T-cell (primary cell): ENCODE data around the gene CCDC30. TPM values are rescaled to one million over a fixed set of nuclear protein-coding genes. Genes with fewer than 3 reads are reported as not detected.

Experiments
- ATAC-seq, 4 experiments: fragments of 200-7000 bp in 3 of 4; fragments of 150-1000 bp in 1 of 4; cut with Tn5 transposase; replicated peaks in 1 of 4; 1 replicate in 3 of 4; 2 replicates in 1 of 4; pipeline ENCODE4 v1.10.0; 2021; ENCODE audit warnings: moderate library complexity in 3 of 4, mild to moderate bottlenecking in 2 of 4, moderate number of reproducible peaks in 1 of 4
- CTCF ChIA-PET, 2 donors: fragments of 300-600 bp; sonication (Branson Sonifier 250); formaldehyde crosslinking; loops; one replicate each; lab custom pipeline; 2022; ENCODE audit warnings: antibody characterized with exemption in 2 of 2; lab: Charles Lee
- POLR2A ChIA-PET, 2 donors: fragments of 300-600 bp; sonication (Branson Sonifier 250); formaldehyde crosslinking; loops; one replicate each; lab custom pipeline; 2022; ENCODE audit warnings: antibody characterized with exemption in 2 of 2; lab: Charles Lee
- DNase-seq, 35 experiments: peaks; one replicate each; pipeline versions ENCODE4 v3.0.0 to v3.0.0-alpha.2; 2013 to 2023
- H3K27ac ChIP-seq: one replicate; pipeline ENCODE4 v1.5.1; 2013; ENCODE audit warnings: low read length
- H3K27me3 ChIP-seq, 2 experiments: replicated peaks in 1 of 2; 1 replicate in 1 of 2; 2 replicates in 1 of 2; pipeline versions ENCODE4 v1.6.1 to v1.7.0; 2013; ENCODE audit warnings: low read length in 1 of 2, mixed read lengths in 1 of 2; ENCODE audit not compliant: control insufficient read depth in 2 of 2, insufficient read depth in 2 of 2; ENCODE audit errors: extremely low read depth in 1 of 2
- H3K36me3 ChIP-seq, 2 donors: 1 replicate in 1 of 2; 2 replicates in 1 of 2; pipeline versions ENCODE4 v1.6.1 to v1.7.0; 2013; ENCODE audit warnings: low read length in 1 of 2; ENCODE audit not compliant: control insufficient read depth in 2 of 2, insufficient read depth in 1 of 2; ENCODE audit errors: extremely low read depth in 1 of 2
- H3K4me1 ChIP-seq, 2 experiments: 1 replicate in 1 of 2; 2 replicates in 1 of 2; pipeline versions ENCODE4 v1.6.1 to v1.7.0; 2013; ENCODE audit warnings: low read length in 2 of 2, mixed read lengths in 1 of 2; ENCODE audit not compliant: insufficient read depth in 2 of 2, control insufficient read depth in 1 of 2; ENCODE audit errors: extremely low read depth in 1 of 2
- H3K4me3 ChIP-seq, 2 donors: 1 replicate in 1 of 2; 2 replicates in 1 of 2; pipeline versions ENCODE4 v1.5.1 to v1.7.0; 2013; ENCODE audit warnings: mild to moderate bottlenecking in 2 of 2, low read length in 1 of 2, moderate library complexity in 1 of 2; ENCODE audit not compliant: control insufficient read depth in 1 of 2; ENCODE audit errors: extremely low read depth in 1 of 2
- H3K9me3 ChIP-seq: 2 replicates; pipeline ENCODE4 v1.7.0; 2013
- H3K27ac Mint-ChIP-seq, 2 donors: one replicate each; pipeline ENCODE4 v1.8.0; 2020 to 2021; ENCODE audit warnings: mild to moderate bottlenecking in 2 of 2, mixed read lengths in 2 of 2
- H3K27me3 Mint-ChIP-seq, 2 donors: one replicate each; pipeline ENCODE4 v1.8.0; 2021 to 2022; ENCODE audit warnings: mixed read lengths in 2 of 2
- H3K36me3 Mint-ChIP-seq: one replicate; pipeline ENCODE4 v1.8.0; 2021; ENCODE audit warnings: mixed read lengths
- H3K4me1 Mint-ChIP-seq, 3 donors: one replicate each; pipeline ENCODE4 v1.8.0; 2020 to 2022; ENCODE audit warnings: mixed read lengths in 3 of 3, mild to moderate bottlenecking in 1 of 3
- H3K4me3 Mint-ChIP-seq, 3 donors: one replicate each; pipeline ENCODE4 v1.8.0; 2020 to 2022; ENCODE audit warnings: mild to moderate bottlenecking in 3 of 3, mixed read lengths in 3 of 3, moderate library complexity in 3 of 3
- H3K9me3 Mint-ChIP-seq, 3 donors: one replicate each; pipeline ENCODE4 v1.8.0; 2020 to 2022; ENCODE audit warnings: mixed read lengths in 3 of 3
- WGBS: methylation state at CpG from one replicate; pipeline ENCODE4 v1.1.5; 2013; ENCODE audit warnings: missing lambda C conversion rate; ENCODE audit not compliant: insufficient coverage; 5-methylcytosine and 5-hydroxymethylcytosine counted together
- total RNA-seq, 35 experiments: library from RNA in 6 of 35; stranded (reverse) in 6 of 35; fragments of 120-200 nt in 1 of 35; gene quantifications; one replicate each; pipeline versions ENCODE4 v1.2.1 to v1.2.4 and lab custom pipeline; 2013 to 2026

Gene CCDC30
- total RNA-seq, 5 donors from 2014 or later (not counting 1 experiment from before 2014, with no cell fraction given), result 3.3 to 6.3 (median 4.3) TPM

DNA sequence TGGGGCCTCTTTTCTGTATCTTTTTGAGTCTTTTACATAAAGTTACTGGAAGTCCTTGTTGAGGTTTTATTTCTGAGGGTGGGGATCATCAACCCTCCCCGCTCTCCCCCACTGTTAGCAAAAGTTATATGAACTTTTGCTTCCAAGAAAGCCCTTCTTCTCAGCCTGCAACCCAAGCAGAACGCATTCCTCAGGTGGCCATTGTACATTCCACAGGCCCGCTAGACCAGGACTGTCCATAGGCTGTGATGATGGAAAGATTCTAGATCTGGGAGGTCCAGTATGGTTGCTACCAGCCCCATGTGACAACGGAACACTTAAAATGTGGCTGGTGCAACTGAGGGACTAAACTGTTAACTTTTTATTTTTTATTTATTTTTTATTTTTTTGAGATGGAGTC is 207.3 kb downstream of the CCDC30 start:
- POLR2A ChIA-PET, result no interaction called here
- 100% methylated on average over 1 of the region's 4 CpGs for WGBS
- CTCF ChIA-PET, result no interaction called here
- Mint-ChIP-seq H3K36me3 (peaks cover 55% of the 10 kb centered on the region), H3K27me3 (no peaks in the 10 kb centered on the region), H3K4me3 (no peak overlapping the region), H3K27ac (no peak overlapping the region), H3K4me1 (peaks cover 0 to 7% (median 0%) of the 10 kb centered on the region in 3 donors), H3K9me3 (no peaks in the 10 kb centered on the region)
- ATAC-seq (no peak), DNase-seq (no peak)
- no peaks in the 10 kb centered on the region for H3K4me1 ChIP-seq
- no peaks in the 10 kb centered on the region for H3K27me3 ChIP-seq
- H3K27ac ChIP-seq, result no peak overlapping the region
- H3K4me3 ChIP-seq, result no peak overlapping the region
- peaks cover 2 to 61% of the 10 kb centered on the region in 2 donors for H3K36me3 ChIP-seq
- no peaks in the 10 kb centered on the region for H3K9me3 ChIP-seq

GRCh38 chr1:42674214-42674613 is 211.1 kb downstream of the CCDC30 start:
- Histone ChIP-seq H3K27me3 (no peaks in the 10 kb centered on the region), H3K36me3 (peaks cover 2 to 29% of the 10 kb centered on the region in 2 donors), H3K9me3 (no peaks in the 10 kb centered on the region), H3K4me3 (no peak overlapping the region), H3K27ac (no peak overlapping the region), H3K4me1 (no peaks in the 10 kb centered on the region)
- ChIA-PET CTCF (no interaction called here), POLR2A (interaction anchor here in 1 of 2 donors (0.6 kb wide), 1 partner anchor 298 kb away, joined by 3 read pairs; no protein-coding TSS in a partner anchor)
- Mint-ChIP-seq H3K4me3 (no peak overlapping the region), H3K4me1 (peaks cover 0 to 7% (median 0%) of the 10 kb centered on the region in 3 donors), H3K9me3 (no peaks in the 10 kb centered on the region), H3K27me3 (no peaks in the 10 kb centered on the region), H3K36me3 (peaks cover 33% of the 10 kb centered on the region), H3K27ac (no peak overlapping the region)
- DNase-seq (no peak), ATAC-seq (no peak)

- H3K36me3 ChIP-seq, result peaks cover 2 to 28% of the 10 kb centered on the region in 2 donors
- Mint-ChIP-seq H3K27me3 (no peaks in the 10 kb centered on the region), H3K4me1 (peaks cover 0 to 8% (median 0%) of the 10 kb centered on the region in 3 donors), H3K9me3 (no peaks in the 10 kb centered on the region), H3K36me3 (peaks cover 33% of the 10 kb centered on the region), H3K27ac (no peak overlapping the region), H3K4me3 (no peak overlapping the region)
- DNase-seq (no peak), ATAC-seq (no peak)
- no peaks in the 10 kb centered on the region for H3K9me3 ChIP-seq
- no CpG with 5 or more reads among the region's 1 CpG for WGBS
- H3K4me1 ChIP-seq, result no peaks in the 10 kb centered on the region
- no peak overlapping the region for H3K27ac ChIP-seq
- H3K4me3 ChIP-seq, result no peak overlapping the region
- CTCF ChIA-PET, result interaction anchor here in 1 of 2 donors (0.6 kb wide), 1 partner anchor 12 kb away, joined by 3 read pairs; no protein-coding TSS in a partner anchor
- POLR2A ChIA-PET, result no interaction called here
- H3K27me3 ChIP-seq, result no peaks in the 10 kb centered on the region
These were observed 211.6 kb downstream of the CCDC30 start for GRCh38 chr1:42674682-42675081.

- no peak overlapping the region for H3K27ac Mint-ChIP-seq
These were observed 212.4 kb downstream of the CCDC30 start for GRCh38 chr1:42675467-42675866.

GRCh38 chr1:42676534-42677087 is 213.5 kb downstream of the CCDC30 start:
- Mint-ChIP-seq H3K9me3 (no peaks in the 10 kb centered on the region), H3K4me1 (peaks cover 13 to 25% (median 15%) of the 10 kb centered on the region in 3 donors), H3K27me3 (no peaks in the 10 kb centered on the region), H3K4me3 (no peak overlapping the region), H3K27ac (no peak overlapping the region), H3K36me3 (peaks cover 30% of the 10 kb centered on the region)
- no peak for DNase-seq
- ChIA-PET CTCF (no interaction called here), POLR2A (no interaction called here)
- Histone ChIP-seq H3K4me3 (no peak overlapping the region), H3K9me3 (no peaks in the 10 kb centered on the region), H3K27me3 (no peaks in the 10 kb centered on the region), H3K27ac (no peak overlapping the region), H3K36me3 (peaks cover 0 to 17% of the 10 kb centered on the region in 2 donors), H3K4me1 (peaks cover 6 to 7% of the 10 kb centered on the region in 2 experiments)
- WGBS, result no CpG with 5 or more reads among the region's 3 CpGs
- no peak for ATAC-seq

More at GRCh38 chr1:42675467-42675866, 212.4 kb downstream of the CCDC30 start:
- ATAC-seq, result no peak
- H3K9me3 Mint-ChIP-seq, result no peaks in the 10 kb centered on the region
- CTCF ChIA-PET, result no interaction called here
- POLR2A ChIA-PET, result no interaction called here
- peaks cover 33% of the 10 kb centered on the region for H3K36me3 Mint-ChIP-seq
- no peak overlapping the region for H3K4me3 ChIP-seq
- H3K27me3 Mint-ChIP-seq, result no peaks in the 10 kb centered on the region
- no peak overlapping the region for H3K27ac ChIP-seq
- peaks cover 4 to 16% (median 6%) of the 10 kb centered on the region in 3 donors for H3K4me1 Mint-ChIP-seq
- no peaks in the 10 kb centered on the region for H3K4me1 ChIP-seq
- no peak for DNase-seq
- WGBS, result no CpG with 5 or more reads among the region's 3 CpGs
- no peak overlapping the region for H3K4me3 Mint-ChIP-seq
- no peaks in the 10 kb centered on the region for H3K9me3 ChIP-seq
- no peaks in the 10 kb centered on the region for H3K27me3 ChIP-seq
- peaks cover 2 to 21% of the 10 kb centered on the region in 2 donors for H3K36me3 ChIP-seq

- POLR2A ChIA-PET, result interaction anchor here in 1 of 2 donors (1.5 kb wide), 1 partner anchor 22 kb away, joined by 3 read pairs; the partner anchor contains the start of gene PPIH
These were observed 216.4 kb downstream of the CCDC30 start for GRCh38 chr1:42679364-42679983.

More at GRCh38 chr1:42679364-42679983, 216.4 kb downstream of the CCDC30 start:
- no peaks in the 10 kb centered on the region for H3K9me3 ChIP-seq
- peaks cover 12 to 18% of the 10 kb centered on the region in 2 experiments for H3K4me1 ChIP-seq
- DNase-seq (no peak), ATAC-seq (no peak)
- Mint-ChIP-seq H3K27ac (no peak overlapping the region), H3K9me3 (no peaks in the 10 kb centered on the region), H3K36me3 (peaks cover 26% of the 10 kb centered on the region), H3K27me3 (no peaks in the 10 kb centered on the region), H3K4me1 (peaks cover 27 to 32% (median 32%) of the 10 kb centered on the region in 3 donors), H3K4me3 (no peak overlapping the region)
- H3K4me3 ChIP-seq, result no peak overlapping the region
- H3K27me3 ChIP-seq, result no peaks in the 10 kb centered on the region
- CTCF ChIA-PET, result no interaction called here
- no peak overlapping the region for H3K27ac ChIP-seq
- 100% methylated on average over 2 of the region's 10 CpGs for WGBS
- peaks cover 3 to 12% of the 10 kb centered on the region in 2 donors for H3K36me3 ChIP-seq
